ENCODE measurements around the gene MYO1B. TPM values are rescaled to one million over a fixed set of nuclear protein-coding genes. Genes with fewer than 3 reads are reported as not detected.

Gene MYO1B
- total and polyA plus RNA-seq, 10 of the 15 experiments (the other 5 are each of a cell fraction or from before 2014, with no cell fraction given), result 0.10 to 4.2 (median 1.6) TPM

GRCh38 chr2:191222952-191223351, 22.3 kb upstream of the MYO1B start:
- POLR2A ChIA-PET, result no interaction called here
- intact Hi-C loops (cut with micrococcal nuclease; ENCODE audit: unreplicated experiment) (no loop called here), in situ Hi-C loops (cut with MboI) (no loop called here)
- ATAC-seq (no peak), DNase-seq (ENCODE audit: low read depth, low spot score) (no peak), FAIRE-seq (no peak)
- Histone ChIP-seq H3K4me3 (no peak overlapping the region), H4K20me1 (ENCODE audit: control insufficient read depth, insufficient read depth) (no peaks in the 10 kb centered on the region), H3K4me1 (ENCODE audit: control insufficient read depth, insufficient read depth, low read length) (peaks cover 6% of the 10 kb centered on the region), H3K9ac (ENCODE audit: control insufficient read depth, insufficient read depth, low read length) (no peak overlapping the region), H3K27ac (ENCODE audit: control insufficient read depth, insufficient read depth) (no peak overlapping the region), H3K79me2 (ENCODE audit: control insufficient read depth, insufficient read depth, low read length) (no peaks in the 10 kb centered on the region), H2AFZ (ENCODE audit: control insufficient read depth, low read depth, low read length) (no peak overlapping the region), H3K9me3 (replicated peaks; ENCODE audit: control insufficient read depth, insufficient read depth, low read length) (peaks cover 8% of the 10 kb centered on the region), H3K4me2 (ENCODE audit: control insufficient read depth, insufficient read depth) (no peak overlapping the region), H3K27me3 (replicated peaks in 1 of 2; ENCODE audit: control insufficient read depth in 2 of 2, insufficient read depth in 2 of 2, low read length in 1 of 2) (no peaks in the 10 kb centered on the region), H3K36me3 (ENCODE audit: control insufficient read depth in 2 of 2, insufficient read depth in 2 of 2, low read length in 1 of 2) (no peaks in the 10 kb centered on the region)
- BruUV-seq (replicated peaks), result no TSS peak
- TF ChIP-seq NRF1 (conservative IDR thresholded peaks at IDR 0.05; ENCODE audit: low read depth, low read length), result no peak
- no peak for TF ChIP-seq MYB (IDR thresholded peaks at IDR 0.05; ENCODE audit: borderline replicate concordance, low read depth, low read length)
- no peak for TF ChIP-seq ZNF217 (IDR thresholded peaks at IDR 0.05)
- no peak for TF ChIP-seq HDAC2 (IDR thresholded peaks at IDR 0.05)
- TF ChIP-seq POLR2A (IDR thresholded peaks at IDR 0.05; ENCODE audit: low read depth, low read length), result no peak
- TF ChIP-seq SRF (IDR thresholded peaks at IDR 0.05; ENCODE audit: low read depth in 2 of 2, low read length in 2 of 2), result no peak
- TF ChIP-seq SP1 (IDR thresholded peaks at IDR 0.05; ENCODE audit: low read depth, low read length), result no peak
- TF ChIP-seq ZZZ3 (IDR thresholded peaks at IDR 0.05; ENCODE audit: control insufficient read depth, insufficient read length, low read depth), result no peak
- TF ChIP-seq RB1 (IDR thresholded peaks at IDR 0.05; ENCODE audit: borderline replicate concordance), result no peak
- no peak for TF ChIP-seq MLLT1 (IDR thresholded peaks at IDR 0.05)
- no peak for TF ChIP-seq ZNF207 (IDR thresholded peaks at IDR 0.05; ENCODE audit: borderline replicate concordance)
- TF ChIP-seq SREBF2 (IDR thresholded peaks at IDR 0.05; ENCODE audit: low read length), result no peak
- TF ChIP-seq BRCA1 (IDR thresholded peaks at IDR 0.05; ENCODE audit: low read depth, low read length), result no peak
- TF ChIP-seq POLR2AphosphoS5 (IDR thresholded peaks at IDR 0.05; ENCODE audit: low read length), result no peak
- 63% methylated on average over 3 of the region's 3 CpGs for WGBS (ENCODE audit: insufficient coverage, insufficient replicate concordance, low lambda C conversion rate, missing lambda C conversion rate)
- RAD21 ChIA-PET (ENCODE audit: unreplicated experiment), result no interaction called here
- SMC1A ChIA-PET (ENCODE audit: uncharacterized antibody, unreplicated experiment), result interaction anchor here (1.6 kb wide), 1 partner anchor 316 kb away, joined by 4 read pairs; no protein-coding TSS in a partner anchor
- CTCF ChIA-PET, result no interaction called here

All from GM12878 (cell line).